IMR-90 (cell line): Measurements from ENCODE around the gene ECE2. TPM values are rescaled to one million over a fixed set of nuclear protein-coding genes. Genes with fewer than 3 reads are reported as not detected.

ENCODE experiments used
- ATAC-seq: fragments of 200-7000 bp; cut with Tn5 transposase; 2 replicates; pipeline ENCODE4 v1.9.1; 2020; ENCODE audit warnings: low read depth, mild to moderate bottlenecking, moderate library complexity
- BruUV-seq: library from RNA; stranded (reverse); fragments of 400-500 nt; replicated peaks from 2 replicates; lab custom pipeline; 2021; lab: Mats Ljungman, UMichigan
- CTCF ChIA-PET: fragments of 300-600 bp; formaldehyde crosslinking; extraction: SDS; loops from one replicate; lab custom pipeline; 2021; ENCODE audit warnings: antibody characterized with exemption; lab: Yijun Ruan, JAX
- POLR2A ChIA-PET: fragments of 300-600 bp; sonication (Branson Sonifier 250); formaldehyde crosslinking; loops from one replicate; lab custom pipeline; 2022; ENCODE audit warnings: antibody characterized with exemption; ENCODE audit not compliant: unreplicated experiment; lab: Charles Lee
- DNase-seq: peaks from one replicate; pipeline ENCODE4 v3.0.0; 2013
- H2AFZ ChIP-seq: replicated peaks from 2 replicates; pipeline ENCODE3; 2013; ENCODE audit warnings: low read length, mild to moderate bottlenecking; ENCODE audit not compliant: poor library complexity
- H2AK5ac ChIP-seq: 2 replicates; pipeline ENCODE4 v1.6.1; 2013; ENCODE audit warnings: low read depth, low read length, inconsistent platforms
- H2AK9ac ChIP-seq: replicated peaks from 2 replicates; pipeline ENCODE3; 2013; ENCODE audit warnings: mild to moderate bottlenecking, low read depth, low read length, moderate library complexity; ENCODE audit not compliant: poor library complexity
- H2BK120ac ChIP-seq: 2 replicates; pipeline ENCODE4 v1.6.1; 2013; ENCODE audit warnings: low read depth, low read length, inconsistent platforms
- H2BK15ac ChIP-seq: 3 replicates; pipeline ENCODE4 v1.6.1; 2013; ENCODE audit warnings: low read depth, low read length, inconsistent platforms
- H2BK20ac ChIP-seq: 2 replicates; pipeline ENCODE4 v1.6.1; 2013; ENCODE audit warnings: low read depth, mild to moderate bottlenecking, inconsistent platforms, low read length, moderate library complexity
- H2BK5ac ChIP-seq: 2 replicates; pipeline ENCODE4 v1.6.1; 2013; ENCODE audit warnings: mild to moderate bottlenecking, low read depth, low read length, inconsistent platforms; ENCODE audit not compliant: poor library complexity, severe bottlenecking
- H3K14ac ChIP-seq: replicated peaks from 2 replicates; pipeline ENCODE4 v1.6.1; 2013; ENCODE audit warnings: low read depth, low read length, inconsistent platforms
- H3K18ac ChIP-seq: 2 replicates; pipeline ENCODE4 v1.6.1; 2013; ENCODE audit warnings: low read depth, low read length, control low read depth
- H3K23ac ChIP-seq: 2 replicates; pipeline ENCODE4 v1.6.1; 2013; ENCODE audit warnings: low read depth, low read length, inconsistent platforms
- H3K27ac ChIP-seq: 2 replicates; pipeline ENCODE4 v1.5.1; 2013; ENCODE audit warnings: mild to moderate bottlenecking, control low read depth, low read length; ENCODE audit not compliant: insufficient read depth
- H3K27me3 ChIP-seq: 2 replicates; pipeline ENCODE4 v1.6.1; 2013; ENCODE audit warnings: low read length; ENCODE audit not compliant: control insufficient read depth, insufficient read depth
- H3K36me3 ChIP-seq: 2 replicates; pipeline ENCODE4 v1.6.1; 2013; ENCODE audit warnings: low read length, mixed read lengths; ENCODE audit not compliant: control insufficient read depth, insufficient read depth
- H3K4ac ChIP-seq: 2 replicates; pipeline ENCODE4 v1.6.1; 2013; ENCODE audit warnings: low read depth, low read length, inconsistent platforms
- H3K4me1 ChIP-seq: 2 replicates; pipeline ENCODE4 v1.6.1; 2013; ENCODE audit warnings: low read length, mixed read lengths; ENCODE audit not compliant: control insufficient read depth, insufficient read depth
- H3K4me2 ChIP-seq: 2 replicates; pipeline ENCODE4 v1.6.1; 2013; ENCODE audit warnings: low read depth, mild to moderate bottlenecking, control low read depth, low read length, moderate library complexity
- H3K4me3 ChIP-seq: 2 replicates; pipeline ENCODE4 v1.5.1; 2013; ENCODE audit warnings: low read depth, mild to moderate bottlenecking, control low read depth, low read length, moderate library complexity; ENCODE audit not compliant: insufficient read depth
- H3K56ac ChIP-seq: 2 replicates; pipeline ENCODE4 v1.6.1; 2013; ENCODE audit warnings: low read length, inconsistent platforms; ENCODE audit not compliant: insufficient read depth; ENCODE audit errors: extremely low read depth
- H3K79me1 ChIP-seq, 2 experiments: 2 replicates each; pipeline ENCODE4 v1.6.1; 2013; ENCODE audit warnings: low read length in 2 of 2, inconsistent platforms in 1 of 2, low read depth in 1 of 2
- H3K9ac ChIP-seq: 2 replicates; pipeline ENCODE4 v1.6.1; 2013; ENCODE audit warnings: low read depth, low read length, control low read depth
- H3K9me1 ChIP-seq: 2 replicates; pipeline ENCODE4 v1.6.1; 2013; ENCODE audit warnings: low read length, inconsistent platforms; ENCODE audit not compliant: insufficient read depth
- H3K9me3 ChIP-seq: 2 replicates; pipeline ENCODE4 v1.6.1; 2013; ENCODE audit warnings: low read length; ENCODE audit not compliant: control insufficient read depth, insufficient read depth
- H4K20me1 ChIP-seq: 2 replicates; pipeline ENCODE4 v1.6.1; 2013; ENCODE audit warnings: low read length, inconsistent platforms; ENCODE audit not compliant: insufficient read depth
- H4K5ac ChIP-seq: 2 replicates; pipeline ENCODE4 v1.6.1; 2013; ENCODE audit warnings: mild to moderate bottlenecking, low read depth, low read length, control low read depth
- H4K8ac ChIP-seq, 2 experiments: 2 replicates each; pipeline ENCODE4 v1.6.1; 2013; ENCODE audit warnings: low read depth in 2 of 2, low read length in 2 of 2, control low read depth in 1 of 2, inconsistent platforms in 1 of 2
- H4K91ac ChIP-seq: 2 replicates; pipeline ENCODE4 v1.6.1; 2013; ENCODE audit warnings: low read depth, low read length, inconsistent platforms; ENCODE audit not compliant: insufficient read depth
- BHLHE40 ChIP-seq: fragments of 150-350 bp; IDR thresholded peaks from 2 replicates; pipeline ENCODE4 v1.6.1; 2016; ENCODE audit warnings: mild to moderate bottlenecking, low read depth, low read length
- CEBPB ChIP-seq: IDR thresholded peaks from 2 replicates; pipeline ENCODE4 v1.6.1; 2012; ENCODE audit warnings: low read depth, low read length, improper control_type of control experiment
- CHD1 ChIP-seq: IDR thresholded peaks from 2 replicates; pipeline ENCODE4 v1.6.1; 2012; ENCODE audit warnings: low read depth, low read length, improper control_type of control experiment
- CTCF ChIP-seq: conservative IDR thresholded peaks from 2 replicates; pipeline ENCODE4 v1.5.1; 2012; ENCODE audit warnings: mild to moderate bottlenecking, low read depth, low read length, improper control_type of control experiment
- ELK1 ChIP-seq: fragments of 150-350 bp; IDR thresholded peaks from 2 replicates; pipeline ENCODE4 v1.6.1; 2016; ENCODE audit warnings: low read depth, mild to moderate bottlenecking, low read length, moderate library complexity, borderline replicate concordance
- FOS ChIP-seq: fragments of 150-350 bp; IDR thresholded peaks from 2 replicates; pipeline ENCODE4 v1.6.1; 2016; ENCODE audit warnings: low read depth, low read length
- MAFK ChIP-seq: IDR thresholded peaks from 2 replicates; pipeline ENCODE4 v1.6.1; 2012; ENCODE audit warnings: low read depth, low read length, improper control_type of control experiment
- MAZ ChIP-seq: IDR thresholded peaks from 2 replicates; pipeline ENCODE4 v1.6.1; 2012; ENCODE audit warnings: low read depth, mild to moderate bottlenecking, low read length, improper control_type of control experiment, moderate library complexity, borderline replicate concordance
- MXI1 ChIP-seq: IDR thresholded peaks from 2 replicates; pipeline ENCODE4 v1.6.1; 2012; ENCODE audit warnings: low read depth, mild to moderate bottlenecking, low read length, moderate library complexity, borderline replicate concordance
- NFE2L2 ChIP-seq: fragments of 150-350 bp; IDR thresholded peaks from 2 replicates; pipeline ENCODE4 v1.6.1; 2016; ENCODE audit warnings: low read depth, mild to moderate bottlenecking, low read length
- POLR2A ChIP-seq: IDR thresholded peaks from 2 replicates; pipeline ENCODE4 v1.6.1; 2012; ENCODE audit warnings: mild to moderate bottlenecking, low read depth, low read length
- RAD21 ChIP-seq: IDR thresholded peaks from 2 replicates; pipeline ENCODE4 v1.6.1; 2012; ENCODE audit warnings: low read length, improper control_type of control experiment
- RFX5 ChIP-seq: IDR thresholded peaks from 2 replicates; pipeline ENCODE4 v1.8.0; 2012; ENCODE audit warnings: low read depth, mild to moderate bottlenecking, low read length, moderate library complexity
- USF2 ChIP-seq: fragments of 150-350 bp; IDR thresholded peaks from 2 replicates; pipeline ENCODE4 v1.6.1; 2017; ENCODE audit warnings: mild to moderate bottlenecking, antibody characterized with exemption, low read length, low read depth
- WGBS, 2 experiments: methylation state at CpG; one replicate each; pipeline versions ENCODE4 v1.1.5 to v1.1.7; 2013; ENCODE audit warnings: missing lambda C conversion rate in 2 of 2; ENCODE audit not compliant: insufficient read length in 1 of 2; ENCODE audit errors: extremely low coverage in 2 of 2; 5-methylcytosine and 5-hydroxymethylcytosine counted together
- dilution Hi-C: fragments of 300-500 bp; cut with HindIII; formaldehyde crosslinking; loops from one replicate; pipeline ENCODE4 v1.14.3; 2018; ENCODE audit warnings: low sequenced_read_pairs; ENCODE audit not compliant: unreplicated experiment
- in situ Hi-C: fragments of 300-500 bp; cut with MboI; formaldehyde crosslinking; loops from 3 replicates; pipeline ENCODE4 v1.14.3; 2019; ENCODE audit warnings: low sequenced_read_pairs, inconsistent platforms, mixed read lengths
- intact Hi-C: fragments of 100-400 bp; cut with micrococcal nuclease; formaldehyde crosslinking; loops from 2 replicates; pipeline ENCODE4 v1.10.0; 2022
- polyA plus RNA-seq, 3 experiments: library from polyadenylated mRNA; depleted of rRNA; stranded (reverse); fragments of >200 nt; gene quantifications; 2 replicates each; pipeline ENCODE4 v1.2.3, GENCODE V29; 2012; ENCODE audit warnings: low replicate concordance in 1 of 3
- total RNA-seq: library from RNA; depleted of rRNA; stranded (reverse); fragments of >200 nt; gene quantifications from 2 replicates; pipeline ENCODE4 v1.2.3, GENCODE V29; 2012

ECE2 gene
- total and polyA plus RNA-seq, 2 of the 4 experiments (the other 2 are of a cell fraction): not detected

GRCh38 chr3:184259878-184260723, 15.7 kb upstream of the ECE2 start:
- Histone ChIP-seq H3K36me3 (0 out of 2 replicates have a peak, but pooled peaks cover 2% of the 10 kb centered on the region), H3K4me2 (peak overlapping the region; percentile 72), H4K5ac (no peak overlapping the region), H3K56ac (no peak overlapping the region), H4K20me1 (peaks cover 8% of the 10 kb centered on the region), H3K27ac (no peak overlapping the region), H3K23ac (peak overlapping the region; percentile 82; the same call in 1 of the 2 replicates), H3K18ac (no peak overlapping the region), H3K9ac (no peak overlapping the region), H3K4ac (no peak overlapping the region), H2AK5ac (no peak overlapping the region), H3K9me3 (no peaks in the 10 kb centered on the region), H2BK20ac (no peak overlapping the region), H3K9me1 (no peaks in the 10 kb centered on the region), H2BK15ac (no peak overlapping the region), H2AK9ac (no peak overlapping the region), H4K91ac (no peak overlapping the region), H3K14ac (no peak overlapping the region), H3K4me1 (peaks cover 2% of the 10 kb centered on the region; the same call in 1 of the 2 replicates), H2BK5ac (no peak overlapping the region), H3K4me3 (peak overlapping the region; percentile 31), H3K27me3 (peaks cover 33% of the 10 kb centered on the region), H2BK120ac (no peak overlapping the region), H3K79me1 (no peaks in the 10 kb centered on the region), H4K8ac (no peak overlapping the region), H2AFZ (peak overlapping the region; percentile 58)
- dilution Hi-C loops (no loop called here), in situ Hi-C loops (loop anchor here (10.0 to 25.0 kb wide), 2 partner anchors 365 to 798 kb away; no protein-coding TSS in a partner anchor), intact Hi-C loops (loop anchor here (10.0 kb wide), 1 partner anchor 245 kb away; the partner anchor contains the start of gene ABCC5)
- DNase-seq (peak; percentile 17), ATAC-seq (peak; percentile 77)
- WGBS, 2 experiments: 1% methylated on average over 58 of the region's 91 CpGs; no CpG with 5 or more reads in 1 of the 2 experiments
- ChIA-PET CTCF (interaction anchor here (1.1 kb wide), 1 partner anchor 365 kb away, joined by 3 read pairs; no protein-coding TSS in a partner anchor), POLR2A (no interaction called here)
- no TSS peak for BruUV-seq
- peak; percentile 70; the same call in 1 of the 2 replicates for TF ChIP-seq MXI1
- TF ChIP-seq RAD21: no peak
- TF ChIP-seq POLR2A: no peak
- no peak for TF ChIP-seq RFX5
- no peak for TF ChIP-seq ELK1
- no peak for TF ChIP-seq CHD1
- TF ChIP-seq MAFK: no peak
- no peak for TF ChIP-seq BHLHE40
- TF ChIP-seq NFE2L2: no peak
- peak; percentile 85 for TF ChIP-seq MAZ
- no peak for TF ChIP-seq CTCF
- TF ChIP-seq FOS: no peak
- no peak for TF ChIP-seq USF2
- no peak for TF ChIP-seq CEBPB
